SJCRH30 (cell line): ENCODE measurements around the gene RRP12. TPM values are rescaled to one million over a fixed set of nuclear protein-coding genes. Genes with fewer than 3 reads are reported as not detected.

Source experiments
- DNase-seq, 2 experiments: peaks; one replicate each; pipeline ENCODE4 v3.0.0-alpha.2; 2015 to 2020
- H3K27ac ChIP-seq: fragments of 250-450 bp; sonication (Bioruptor Pico); 2 replicates; pipeline ENCODE4 v1.5.1; 2020; ENCODE audit warnings: mild to moderate bottlenecking, moderate library complexity
- H3K27me3 ChIP-seq: fragments of 250-450 bp; sonication (Bioruptor Pico); 2 replicates; pipeline ENCODE4 v1.5.1; 2020; ENCODE audit warnings: mild to moderate bottlenecking, moderate library complexity
- H3K36me3 ChIP-seq: fragments of 250-450 bp; sonication (Bioruptor Pico); 2 replicates; pipeline ENCODE4 v1.5.1; 2020; ENCODE audit warnings: mild to moderate bottlenecking, moderate library complexity
- H3K4me1 ChIP-seq: fragments of 250-450 bp; sonication (Bioruptor Pico); 2 replicates; pipeline ENCODE4 v1.5.1; 2020; ENCODE audit warnings: mild to moderate bottlenecking, moderate library complexity
- H3K4me3 ChIP-seq: fragments of 250-450 bp; sonication (Bioruptor Pico); 2 replicates; pipeline ENCODE4 v1.5.1; 2020; ENCODE audit warnings: mild to moderate bottlenecking, moderate library complexity
- H3K9me3 ChIP-seq: fragments of 250-450 bp; sonication (Bioruptor Pico); replicated peaks from 2 replicates; pipeline ENCODE4 v1.5.1; 2020; ENCODE audit warnings: mild to moderate bottlenecking, moderate library complexity
- total RNA-seq: library from RNA; depleted of rRNA; stranded (reverse); fragments of >200 nt; shearing (Covaris generic); gene quantifications from 2 replicates; pipeline ENCODE4 v1.2.3, GENCODE V29; 2014

The RRP12 gene
- total RNA-seq, 1 experiment from 2014 or later = 26.8 TPM

- no peak for DNase-seq
- Histone ChIP-seq H3K36me3 (peaks cover 57% of the 10 kb centered on the region), H3K9me3 (no peaks in the 10 kb centered on the region), H3K4me1 (no peaks in the 10 kb centered on the region), H3K27ac (no peak overlapping the region), H3K27me3 (no peaks in the 10 kb centered on the region), H3K4me3 (no peak overlapping the region)
Measured at GRCh38 chr10:97393034-97393573, 8.0 kb downstream of the RRP12 start.

- H3K36me3 ChIP-seq = peaks cover 46% of the 10 kb centered on the region
- H3K4me1 ChIP-seq = no peaks in the 10 kb centered on the region
- H3K27ac ChIP-seq = no peak overlapping the region
- no peak overlapping the region for H3K4me3 ChIP-seq
- no peaks in the 10 kb centered on the region for H3K27me3 ChIP-seq
- DNase-seq = no peak
- H3K9me3 ChIP-seq = no peaks in the 10 kb centered on the region
Measured at GRCh38 chr10:97390091-97390490, 11.0 kb downstream of the RRP12 start.

DNA sequence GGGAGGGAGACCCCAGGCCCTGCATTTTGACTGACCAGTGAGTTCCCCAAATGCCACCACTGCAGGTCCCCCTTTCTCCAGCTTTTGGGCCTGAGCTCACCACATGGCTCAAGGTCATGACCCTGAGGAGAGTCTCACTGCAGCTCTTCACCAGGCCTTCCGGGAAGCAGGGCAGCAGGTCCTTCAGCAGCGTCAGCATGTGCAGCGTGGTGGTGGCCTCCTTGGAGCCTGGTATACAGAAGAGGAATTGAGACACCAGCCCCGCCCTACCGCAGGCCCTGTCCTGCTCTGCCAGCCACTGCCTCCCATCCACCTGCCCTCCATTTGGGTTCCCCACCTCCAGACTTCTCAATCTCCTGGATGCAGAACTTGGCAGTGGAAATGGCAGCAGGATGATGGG, 13.0 kb downstream of the RRP12 start:
- H3K27ac ChIP-seq = no peak overlapping the region
- peaks cover 40% of the 10 kb centered on the region for H3K36me3 ChIP-seq
- no peak for DNase-seq

DNA sequence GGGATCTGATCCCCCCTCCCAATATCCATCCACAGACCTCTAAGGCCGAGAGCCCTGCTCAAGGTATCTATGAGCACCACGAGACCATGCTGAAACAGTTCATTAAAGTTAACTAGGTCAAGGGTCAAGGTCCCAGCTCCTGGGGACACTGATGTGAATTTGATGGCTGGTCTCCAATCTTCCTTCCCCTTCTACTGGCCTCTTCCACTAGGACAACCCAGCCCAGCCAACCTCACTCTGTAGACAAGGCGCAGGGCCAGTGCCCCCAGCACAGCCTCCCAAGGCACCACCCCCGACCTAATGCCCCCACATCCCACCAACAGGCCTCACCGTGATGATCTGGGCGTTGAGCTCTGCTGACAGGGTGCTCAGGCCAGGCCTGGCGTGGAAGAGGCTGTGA, 15.6 kb downstream of the RRP12 start:
- no peak overlapping the region for H3K27ac ChIP-seq
- H3K9me3 ChIP-seq = no peaks in the 10 kb centered on the region
- no peaks in the 10 kb centered on the region for H3K27me3 ChIP-seq
- H3K36me3 ChIP-seq = peaks cover 38% of the 10 kb centered on the region
- no peak for DNase-seq
- H3K4me3 ChIP-seq = no peak overlapping the region
- H3K4me1 ChIP-seq = no peaks in the 10 kb centered on the region

More for the DNA sequence above, 13.0 kb downstream of the RRP12 start:
- H3K4me1 ChIP-seq = no peaks in the 10 kb centered on the region
- no peaks in the 10 kb centered on the region for H3K9me3 ChIP-seq
- no peaks in the 10 kb centered on the region for H3K27me3 ChIP-seq
- no peak overlapping the region for H3K4me3 ChIP-seq

GRCh38 chr10:97384641-97385040, 16.5 kb downstream of the RRP12 start:
- Histone ChIP-seq H3K9me3 (no peaks in the 10 kb centered on the region), H3K36me3 (peaks cover 29% of the 10 kb centered on the region), H3K4me3 (no peak overlapping the region), H3K4me1 (no peaks in the 10 kb centered on the region), H3K27ac (no peak overlapping the region), H3K27me3 (no peaks in the 10 kb centered on the region)
- DNase-seq = no peak

DNA sequence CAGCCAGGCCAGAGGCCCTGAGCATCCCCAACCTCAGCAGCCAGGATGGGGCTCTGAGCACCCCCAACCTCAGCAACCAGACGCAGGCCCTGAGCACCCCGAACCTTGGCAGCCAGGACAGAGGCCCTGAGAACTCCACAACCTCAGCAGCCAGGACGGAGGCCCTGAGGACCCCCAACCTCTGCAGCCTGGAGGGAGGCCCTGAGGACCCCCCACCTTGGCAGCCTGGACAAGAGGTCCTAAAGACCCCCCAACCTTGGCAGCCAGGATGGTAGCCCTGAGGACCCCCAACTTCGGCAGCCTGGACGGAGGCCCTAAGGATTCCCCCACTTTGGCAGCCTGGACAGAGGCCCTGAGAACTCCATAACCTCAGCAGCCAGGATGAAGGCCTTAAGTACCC, 17.0 kb downstream of the RRP12 start:
- H3K9me3 ChIP-seq = no peaks in the 10 kb centered on the region
- H3K4me3 ChIP-seq = no peak overlapping the region
- peaks cover 25% of the 10 kb centered on the region for H3K36me3 ChIP-seq
- H3K27me3 ChIP-seq = no peaks in the 10 kb centered on the region
- no peaks in the 10 kb centered on the region for H3K4me1 ChIP-seq
- DNase-seq = no peak
- no peak overlapping the region for H3K27ac ChIP-seq

DNA sequence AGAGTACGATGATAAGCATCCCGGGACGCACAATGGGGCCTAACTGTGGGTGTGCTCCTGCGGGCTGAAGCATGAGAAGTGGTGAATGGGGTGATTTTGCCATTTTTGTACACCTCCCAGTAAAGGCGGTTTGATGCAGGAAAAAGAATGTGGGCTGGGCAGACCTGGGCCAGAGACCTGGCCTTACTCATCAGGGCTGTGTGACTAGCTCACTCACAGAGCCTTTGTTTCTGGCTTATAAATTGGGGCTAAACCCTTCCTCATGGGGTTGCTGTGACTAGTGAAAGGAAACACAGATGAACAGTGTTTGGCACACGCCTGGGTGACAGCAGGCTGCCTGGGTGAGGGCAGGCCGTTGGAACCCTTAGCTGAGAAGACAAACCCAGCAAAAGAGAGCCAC, 18.0 kb downstream of the RRP12 start:
- peaks cover 28% of the 10 kb centered on the region for H3K36me3 ChIP-seq
- H3K27me3 ChIP-seq = no peaks in the 10 kb centered on the region
- H3K4me3 ChIP-seq = no peak overlapping the region

GRCh38 chr10:97381626-97382025, 19.5 kb downstream of the RRP12 start:
- H3K27me3 ChIP-seq = no peaks in the 10 kb centered on the region
- H3K9me3 ChIP-seq = no peaks in the 10 kb centered on the region
- peaks cover 28% of the 10 kb centered on the region for H3K36me3 ChIP-seq
- H3K4me3 ChIP-seq = no peak overlapping the region
- H3K4me1 ChIP-seq = no peaks in the 10 kb centered on the region
- DNase-seq = no peak
- H3K27ac ChIP-seq = no peak overlapping the region

More for the DNA sequence above, 18.0 kb downstream of the RRP12 start:
- no peaks in the 10 kb centered on the region for H3K9me3 ChIP-seq
- H3K27ac ChIP-seq = no peak overlapping the region
- H3K4me1 ChIP-seq = no peaks in the 10 kb centered on the region
- no peak for DNase-seq

DNA sequence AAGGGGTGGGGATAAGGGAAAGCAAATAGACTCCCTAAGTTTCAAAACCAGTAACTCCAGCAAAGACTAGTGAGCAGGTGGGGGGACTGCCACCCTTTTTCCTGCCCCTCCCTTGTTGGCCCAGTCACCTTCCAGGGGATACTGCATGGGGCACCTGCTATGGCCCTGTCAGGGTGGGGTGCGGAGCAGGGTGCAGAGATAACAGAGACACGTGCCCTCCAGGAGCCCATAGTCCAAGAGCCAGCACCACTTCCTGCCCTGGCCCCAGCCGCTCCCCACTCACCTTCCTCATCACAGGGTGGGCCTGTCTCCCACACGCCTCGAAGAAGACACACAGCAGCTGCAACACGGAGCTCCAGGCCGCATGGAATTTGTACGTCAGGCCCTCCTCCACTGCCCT, 20.6 kb downstream of the RRP12 start:
- no peaks in the 10 kb centered on the region for H3K9me3 ChIP-seq
- H3K27me3 ChIP-seq = no peaks in the 10 kb centered on the region
- H3K27ac ChIP-seq = no peak overlapping the region
- H3K4me1 ChIP-seq = no peaks in the 10 kb centered on the region
- no peak overlapping the region for H3K4me3 ChIP-seq
- H3K36me3 ChIP-seq = peaks cover 28% of the 10 kb centered on the region
- DNase-seq = no peak

DNA sequence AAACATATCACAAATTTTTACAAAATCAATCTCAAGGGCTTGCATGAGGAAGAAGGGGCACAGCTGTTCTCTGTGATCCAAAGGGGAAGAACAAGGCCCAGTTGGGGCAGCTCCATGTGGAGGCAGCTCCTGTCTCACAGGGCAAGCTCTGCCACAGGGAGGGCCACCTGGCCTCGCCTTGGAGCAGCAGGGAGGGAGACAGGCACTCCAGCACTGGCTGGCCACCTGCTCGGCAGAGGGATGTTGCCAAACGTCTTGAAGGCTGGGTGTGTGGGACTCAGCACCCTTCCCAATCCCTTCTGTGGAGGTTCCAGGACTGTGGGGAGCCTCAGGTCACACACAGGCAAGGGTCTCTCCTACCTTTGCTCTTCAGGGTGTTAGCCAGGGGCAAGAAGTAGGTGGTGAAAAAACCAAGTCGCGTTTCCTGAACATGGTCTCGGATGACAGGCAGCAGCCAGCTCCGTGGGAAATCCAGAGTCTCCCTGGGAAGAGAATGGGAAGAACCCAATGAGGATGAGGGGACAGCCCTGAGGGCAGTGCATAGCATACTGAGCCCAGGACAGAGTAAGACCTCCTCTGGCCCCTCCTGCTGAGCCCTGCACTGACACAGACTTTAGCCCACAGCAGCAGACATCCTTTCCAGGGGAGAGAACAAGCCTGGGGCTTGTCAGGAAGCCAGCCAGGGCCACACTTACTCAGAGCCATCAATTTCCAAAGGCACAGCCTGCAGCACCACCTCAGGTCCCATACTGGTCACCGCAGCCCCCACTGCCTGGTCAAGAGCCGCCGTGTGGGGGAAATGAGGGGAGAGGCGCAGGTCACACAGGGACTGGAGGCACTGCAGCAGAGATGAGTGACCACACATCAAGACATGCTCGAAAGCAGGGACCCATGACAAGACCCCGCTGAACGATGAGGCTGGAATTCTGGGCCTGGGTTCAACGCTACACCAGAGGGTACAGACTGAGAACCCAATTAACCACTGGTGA, 21.9 kb downstream of the RRP12 start:
- Histone ChIP-seq H3K27me3 (no peaks in the 10 kb centered on the region), H3K27ac (no peak overlapping the region), H3K4me3 (no peak overlapping the region), H3K9me3 (no peaks in the 10 kb centered on the region), H3K36me3 (peaks cover 31% of the 10 kb centered on the region), H3K4me1 (no peaks in the 10 kb centered on the region)
- DNase-seq = no peak

GRCh38 chr10:97376413-97376812, 24.7 kb downstream of the RRP12 start:
- Histone ChIP-seq H3K4me3 (no peak overlapping the region), H3K9me3 (no peaks in the 10 kb centered on the region), H3K27me3 (no peaks in the 10 kb centered on the region), H3K36me3 (peaks cover 52% of the 10 kb centered on the region), H3K27ac (no peak overlapping the region), H3K4me1 (no peaks in the 10 kb centered on the region)
- DNase-seq = no peak

- Histone ChIP-seq H3K4me1 (no peaks in the 10 kb centered on the region), H3K9me3 (no peaks in the 10 kb centered on the region), H3K27ac (no peak overlapping the region), H3K27me3 (no peaks in the 10 kb centered on the region), H3K36me3 (peaks cover 55% of the 10 kb centered on the region), H3K4me3 (no peak overlapping the region)
- DNase-seq = no peak
Measured at GRCh38 chr10:97373456-97373855, 27.7 kb downstream of the RRP12 start.

GRCh38 chr10:97372233-97372875, 28.8 kb downstream of the RRP12 start:
- Histone ChIP-seq H3K4me1 (no peaks in the 10 kb centered on the region), H3K36me3 (peaks cover 59% of the 10 kb centered on the region), H3K4me3 (no peak overlapping the region), H3K27me3 (no peaks in the 10 kb centered on the region), H3K27ac (no peak overlapping the region), H3K9me3 (no peaks in the 10 kb centered on the region)
- no peak for DNase-seq

- H3K36me3 ChIP-seq = peaks cover 62% of the 10 kb centered on the region
- no peaks in the 10 kb centered on the region for H3K9me3 ChIP-seq
- no peaks in the 10 kb centered on the region for H3K4me1 ChIP-seq
- H3K27me3 ChIP-seq = no peaks in the 10 kb centered on the region
- H3K27ac ChIP-seq = no peak overlapping the region
- DNase-seq = no peak
- no peak overlapping the region for H3K4me3 ChIP-seq
Measured at GRCh38 chr10:97371696-97372095, 29.4 kb downstream of the RRP12 start.

GRCh38 chr10:97367126-97367649, 34.0 kb downstream of the RRP12 start:
- DNase-seq = no peak
- H3K27me3 ChIP-seq = no peaks in the 10 kb centered on the region
- no peak overlapping the region for H3K4me3 ChIP-seq
- peaks cover 53% of the 10 kb centered on the region for H3K36me3 ChIP-seq
- H3K4me1 ChIP-seq = no peaks in the 10 kb centered on the region
- H3K27ac ChIP-seq = no peak overlapping the region
- H3K9me3 ChIP-seq = no peaks in the 10 kb centered on the region
